Activated T-cell treated with anti-CD3 and anti-CD28 coated beads, Interleukin-2, amount 50 U/mL, for 72 hours (primary cell): Measurements from ENCODE around the gene DYNC1I2. TPM values are rescaled to one million over a fixed set of nuclear protein-coding genes. Genes with fewer than 3 reads are reported as not detected.

Experiments
- ATAC-seq, 2 donors: fragments of 150-1000 bp; cut with Tn5 transposase; replicated peaks in 1 of 2; 2 replicates each; pipeline ENCODE4 v1.10.0; 2021; ENCODE audit warnings: moderate library complexity in 2 of 2, mild to moderate bottlenecking in 1 of 2
- DNase-seq, 2 donors: peaks; one replicate each; pipeline ENCODE4 v3.0.0; 2021 to 2022; ENCODE audit warnings: mixed read lengths in 1 of 2
- H3K27ac Mint-ChIP-seq: one replicate; pipeline ENCODE4 v1.8.0; 2022; ENCODE audit warnings: mild to moderate bottlenecking, moderate library complexity, mixed read lengths
- H3K27me3 Mint-ChIP-seq: one replicate; pipeline ENCODE4 v1.8.0; 2022; ENCODE audit warnings: low read depth, mixed read lengths
- H3K36me3 Mint-ChIP-seq, 2 donors: one replicate each; pipeline ENCODE4 v1.8.0; 2022; ENCODE audit warnings: mixed read lengths in 2 of 2, mild to moderate bottlenecking in 1 of 2; ENCODE audit not compliant: insufficient read depth in 2 of 2
- H3K4me1 Mint-ChIP-seq: one replicate; pipeline ENCODE4 v1.8.0; 2022; ENCODE audit warnings: low read depth, mixed read lengths
- H3K4me3 Mint-ChIP-seq, 2 donors: one replicate each; pipeline ENCODE4 v1.8.0; 2022; ENCODE audit warnings: mild to moderate bottlenecking in 2 of 2, mixed read lengths in 2 of 2, moderate library complexity in 2 of 2
- H3K9me3 Mint-ChIP-seq, 2 donors: one replicate each; pipeline ENCODE4 v1.8.0; 2022; ENCODE audit warnings: mixed read lengths in 2 of 2
- total RNA-seq, 2 donors: library from RNA; stranded (reverse); gene quantifications; one replicate each; pipeline ENCODE4 v1.2.3, GENCODE V29; 2022

DYNC1I2 gene
- total RNA-seq, 2 donors from 2014 or later: 37.6 to 39.5 TPM

DNA sequence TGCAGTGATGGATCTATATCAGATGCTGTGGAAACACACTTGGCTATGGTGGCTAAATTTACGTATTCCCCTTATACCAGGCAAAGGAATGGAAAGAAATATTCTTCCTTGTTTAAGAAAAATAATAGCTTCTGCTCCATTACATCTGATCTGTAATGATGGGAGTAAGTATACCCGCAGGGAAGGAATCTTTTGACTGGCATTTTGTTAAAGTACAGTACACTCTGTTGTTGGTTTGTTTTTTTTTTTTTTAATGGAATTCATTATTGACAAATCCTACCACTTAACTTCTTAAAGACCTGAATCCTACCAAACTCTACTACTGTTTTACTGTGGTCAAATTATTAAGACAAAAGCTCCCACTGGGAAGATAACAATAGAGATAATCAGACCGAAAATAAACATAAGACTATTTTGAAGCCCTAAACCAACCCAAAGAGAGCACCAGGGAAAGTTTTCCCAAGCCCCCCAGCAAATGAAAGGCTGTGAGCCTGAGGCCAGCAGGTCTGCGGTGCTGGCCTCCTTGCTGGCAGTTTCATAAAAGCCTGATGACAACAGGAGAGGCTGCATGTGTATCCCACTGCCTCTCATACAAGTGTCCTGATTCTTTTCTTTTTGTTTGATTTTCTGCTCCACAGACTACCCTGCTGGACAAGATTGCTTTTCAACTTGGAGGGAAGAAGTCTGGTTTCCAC lies 105.8 kb downstream of the DYNC1I2 start:
- peaks cover 17% of the 10 kb centered on the region for H3K4me1 Mint-ChIP-seq
- no peak overlapping the region for H3K4me3 Mint-ChIP-seq
- H3K9me3 Mint-ChIP-seq: no peaks in the 10 kb centered on the region
- no peak for DNase-seq
- peaks cover 0 to 14% of the 10 kb centered on the region in 2 donors for H3K36me3 Mint-ChIP-seq
- H3K27ac Mint-ChIP-seq: peak overlapping the region; percentile 68
- ATAC-seq: no peak
- H3K27me3 Mint-ChIP-seq: no peaks in the 10 kb centered on the region

DNA sequence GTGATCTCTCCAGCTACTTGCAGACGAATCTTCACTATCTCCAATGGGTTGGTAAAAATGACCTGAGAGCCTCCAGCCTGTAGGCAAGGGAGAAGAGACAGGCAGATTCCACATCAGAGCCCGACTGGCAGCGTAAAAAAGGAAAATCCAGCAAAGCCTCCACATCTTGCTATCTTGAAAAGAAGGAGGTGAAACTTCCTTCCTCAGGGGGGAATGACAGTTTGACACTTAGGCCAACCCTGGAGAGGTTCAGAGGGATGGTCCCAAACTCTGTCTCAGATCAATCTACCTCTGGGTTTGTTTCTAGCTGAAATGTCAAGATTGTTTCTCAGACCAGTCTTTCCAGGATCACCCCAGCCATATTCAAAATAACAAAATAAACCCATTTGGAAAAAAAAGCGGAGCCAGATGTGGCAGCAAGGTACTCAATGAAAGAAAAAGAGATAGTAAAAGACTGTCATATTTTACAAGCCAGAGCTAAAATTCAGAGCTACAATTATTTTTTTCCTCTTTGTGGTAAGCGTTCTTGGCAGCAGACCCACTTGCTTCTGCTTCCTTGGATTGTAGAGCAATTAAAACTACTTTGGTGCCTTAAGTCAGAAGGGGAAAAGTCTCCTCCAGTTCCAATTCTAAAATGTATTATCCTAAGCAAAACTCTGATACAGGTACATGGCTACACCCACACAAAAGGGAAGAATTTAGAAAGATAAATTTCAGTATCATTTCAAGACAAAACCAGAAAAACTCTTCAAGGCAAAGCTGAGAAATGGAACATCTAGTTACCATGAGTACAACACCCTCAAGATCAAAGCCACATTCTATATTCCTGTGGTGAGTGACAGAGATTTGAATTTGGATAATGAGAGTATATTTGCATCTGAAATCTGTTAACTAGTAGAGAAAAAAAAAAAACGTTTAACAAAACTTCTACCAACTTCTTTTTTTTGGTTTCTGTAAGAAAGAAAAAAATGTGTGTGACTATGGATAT lies 106.7 kb downstream of the DYNC1I2 start:
- Mint-ChIP-seq H3K27ac (no peak overlapping the region), H3K4me3 (no peak overlapping the region), H3K27me3 (no peaks in the 10 kb centered on the region), H3K4me1 (peaks cover 22% of the 10 kb centered on the region), H3K36me3 (peaks cover 2 to 11% of the 10 kb centered on the region in 2 donors), H3K9me3 (no peaks in the 10 kb centered on the region)
- ATAC-seq (peak; percentile 36 to 40), DNase-seq (no peak)

DNA sequence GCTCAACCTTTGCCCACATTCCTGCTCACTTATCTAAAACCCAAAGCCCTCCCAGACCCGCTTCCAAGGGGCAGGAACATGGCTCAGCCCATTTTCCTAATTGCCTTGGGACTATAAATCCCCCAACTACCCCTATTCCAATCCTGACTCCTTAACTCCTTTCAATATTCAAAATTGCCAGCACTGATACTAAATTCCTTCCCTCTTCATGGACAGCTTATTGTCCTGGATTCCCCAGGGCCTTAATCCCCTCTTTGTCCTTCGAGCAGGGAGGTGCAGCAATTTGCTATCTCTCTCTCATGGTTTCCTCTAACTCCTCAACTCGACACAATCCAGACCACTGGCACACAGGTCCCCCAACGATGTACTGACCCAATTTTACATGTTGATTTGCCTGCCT lies 107.6 kb downstream of the DYNC1I2 start:
- ATAC-seq (no peak), DNase-seq (no peak)
- Mint-ChIP-seq H3K4me3 (no peak overlapping the region), H3K9me3 (no peaks in the 10 kb centered on the region), H3K4me1 (peaks cover 22% of the 10 kb centered on the region), H3K27ac (no peak overlapping the region), H3K36me3 (peaks cover 2 to 9% of the 10 kb centered on the region in 2 donors), H3K27me3 (no peaks in the 10 kb centered on the region)

Other genes with a start within 250 kb of the DYNC1I2 start
- 1 to 10 TPM; 1.1 to 3.2 TPM for gene CYBRD1, start 165.0 kb upstream of the DYNC1I2 start, total RNA-seq
- gene SLC25A12, start 206.8 kb downstream of the DYNC1I2 start, total RNA-seq: 10 to 100 TPM; 27.4 to 36.4 TPM
- 10 to 100 TPM; 46.9 to 52.5 TPM for gene HAT1, start 235.0 kb downstream of the DYNC1I2 start, total RNA-seq